Transverse colon (tissue), 4 donors: ENCODE data around the gene XRRA1. TPM values are rescaled to one million over a fixed set of nuclear protein-coding genes. Genes with fewer than 3 reads are reported as not detected.

Source experiments
- DNase-seq: peaks from one replicate; pipeline ENCODE4 v3.0.0-alpha.2; 2019
- H3K27ac ChIP-seq, 4 donors: fragments of 200-600 bp; sonication (generic); 2 replicates each; pipeline ENCODE4 v1.5.1; 2016 to 2018; ENCODE audit warnings: inconsistent platforms in 4 of 4
- H3K27me3 ChIP-seq: fragments of 200-600 bp; sonication (generic); 2 replicates; pipeline ENCODE4 v1.5.1; 2017; ENCODE audit warnings: inconsistent platforms
- H3K36me3 ChIP-seq, 4 donors: fragments of 200-600 bp; sonication (generic); 2 replicates each; pipeline ENCODE4 v1.5.1; 2017 to 2019; ENCODE audit warnings: inconsistent platforms in 4 of 4
- H3K4me1 ChIP-seq, 4 donors: fragments of 200-600 bp; sonication (generic); 2 replicates each; pipeline ENCODE4 v1.5.1; 2017 to 2020; ENCODE audit warnings: inconsistent platforms in 4 of 4
- H3K4me3 ChIP-seq, 4 donors: fragments of 200-600 bp; sonication (generic); 1 replicate in 1 of 4; 2 replicates in 3 of 4; pipeline versions ENCODE4 v1.5.1 to v1.6.1; 2017 to 2019; ENCODE audit warnings: inconsistent platforms in 4 of 4
- H3K9me3 ChIP-seq, 2 donors: fragments of 200-600 bp; sonication (generic); 2 replicates each; pipeline ENCODE4 v1.5.1; 2017 to 2019; ENCODE audit warnings: inconsistent platforms in 2 of 2
- EP300 ChIP-seq: sonication (generic); formaldehyde crosslinking; IDR thresholded peaks from one replicate; pipeline ENCODE4 v1.6.1; 2017; ENCODE audit warnings: antibody characterized with exemption, low read depth
- POLR2A ChIP-seq: fragments of 450-650 bp; IDR thresholded peaks from one replicate; pipeline ENCODE4 v1.6.1; 2016; ENCODE audit warnings: antibody characterized with exemption, mild to moderate bottlenecking, moderate library complexity
- POLR2AphosphoS5 ChIP-seq, 3 donors: sonication (generic); formaldehyde crosslinking; IDR thresholded peaks; one replicate each; pipeline ENCODE4 v1.6.1; 2016; ENCODE audit warnings: antibody characterized with exemption in 3 of 3
- WGBS, 2 donors: methylation state at CpG; one replicate each; pipeline ENCODE4 v1.1.5; 2018; ENCODE audit warnings: low coverage in 1 of 2; 5-methylcytosine and 5-hydroxymethylcytosine counted together
- in situ Hi-C, 4 donors: fragments of 200-750 bp; cut with MboI; loops; one replicate each; pipeline versions ENCODE4 v1.15.0 to v1.15.1; 2017; ENCODE audit warnings: low sequenced_read_pairs in 3 of 4, low pct_ligation_motif_present in 1 of 4, low pct_unique_long_range_greater_than_20kb in 1 of 4
- intact Hi-C: fragments of 100-400 bp; cut with DNase I; formaldehyde crosslinking; loops from one replicate; pipeline ENCODE4 v1.15.1; 2023; ENCODE audit warnings: low total_unique reads
- total RNA-seq, 4 donors: library from RNA; depleted of rRNA; stranded (reverse); fragments of >200 nt; gene quantifications; one replicate each; pipeline ENCODE4 v1.1.0, GENCODE V29; 2016
- TF ChIP-seq, protein P1 (sequence below), 5 experiments: fragments of 200-600 bp in 3 of 5; fragments of 450-650 bp in 2 of 5; sonication (generic) in 3 of 5; IDR thresholded peaks; 1 replicate in 2 of 5; 2 replicates in 3 of 5; pipeline ENCODE4 v1.5.1; 2016 to 2017; ENCODE audit warnings: antibody characterized with exemption in 5 of 5, inconsistent platforms in 3 of 5, mild to moderate bottlenecking in 2 of 5, moderate library complexity in 1 of 5

The XRRA1 gene
- total RNA-seq, 4 donors from 2014 or later: 5.7 to 61.0 (median 17.2) TPM

DNA sequence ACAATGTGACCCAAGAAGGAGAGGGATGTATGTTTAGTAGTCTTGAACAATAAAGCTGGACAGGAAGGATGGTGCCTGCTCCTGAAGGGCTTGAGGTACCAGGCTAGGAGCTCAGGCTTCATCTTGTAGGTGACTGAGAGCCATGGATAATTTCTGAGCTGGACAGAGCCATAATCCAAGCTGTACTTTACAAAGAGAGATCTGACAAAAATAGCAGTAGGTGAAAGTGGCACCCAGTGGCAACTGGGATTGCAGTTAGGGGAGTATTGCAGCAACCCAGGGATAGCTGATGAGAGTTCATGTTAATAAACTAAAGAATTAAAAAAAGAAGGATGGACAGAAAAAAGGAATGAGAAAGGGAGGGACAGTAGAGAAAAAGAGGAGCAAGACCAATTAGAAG lies 7.4 kb downstream of the XRRA1 start:
- intact Hi-C loops: no loop called here

DNA sequence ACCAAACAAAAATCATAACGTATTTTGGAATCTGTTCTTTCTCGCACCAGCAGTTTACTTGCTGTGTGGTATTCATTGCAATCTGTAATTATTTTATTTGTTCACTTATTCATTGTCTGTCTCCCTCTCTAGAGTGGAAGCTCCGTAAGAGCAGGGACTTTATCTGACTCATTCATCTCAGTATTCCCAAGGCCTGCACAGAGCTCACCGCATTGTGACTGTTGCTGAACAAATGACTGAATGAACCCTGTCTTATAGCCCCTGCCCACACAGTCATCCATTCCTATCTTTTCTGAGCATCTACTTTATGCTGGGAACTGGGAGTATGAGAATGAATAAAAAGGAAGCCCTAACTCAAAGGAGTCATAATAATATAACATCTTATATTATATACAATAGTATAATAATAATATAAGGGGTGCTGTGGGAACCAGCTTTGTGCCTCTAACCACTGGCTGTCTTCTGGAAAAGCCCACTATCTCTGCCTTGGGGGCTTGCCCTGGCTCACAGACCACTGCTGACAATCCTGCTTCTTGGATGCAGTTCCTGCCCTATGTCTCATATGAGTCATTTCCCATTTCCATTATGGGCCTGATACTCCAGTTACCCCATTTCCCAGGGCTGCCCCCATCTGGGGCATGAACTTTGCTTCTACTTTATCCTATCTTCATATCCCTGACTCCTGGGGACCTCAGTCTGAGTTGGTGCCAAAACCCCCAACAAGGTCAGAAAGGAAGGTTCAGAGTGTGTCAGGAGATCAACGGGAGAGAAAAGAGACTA lies 11.0 kb downstream of the XRRA1 start:
- in situ Hi-C loops: loop anchor here in 3 of 4 donors (10.0 to 25.0 kb wide), 2 partner anchors 87 to 299 kb away; partner anchors contain the start of gene TPBGL (in 3 of the 3)
- TF ChIP-seq EP300 (no peak), POLR2A (no peak), POLR2AphosphoS5 (IDR thresholded peaks at IDR 0.05) (no peak)
- TF ChIP-seq, protein P1, sequence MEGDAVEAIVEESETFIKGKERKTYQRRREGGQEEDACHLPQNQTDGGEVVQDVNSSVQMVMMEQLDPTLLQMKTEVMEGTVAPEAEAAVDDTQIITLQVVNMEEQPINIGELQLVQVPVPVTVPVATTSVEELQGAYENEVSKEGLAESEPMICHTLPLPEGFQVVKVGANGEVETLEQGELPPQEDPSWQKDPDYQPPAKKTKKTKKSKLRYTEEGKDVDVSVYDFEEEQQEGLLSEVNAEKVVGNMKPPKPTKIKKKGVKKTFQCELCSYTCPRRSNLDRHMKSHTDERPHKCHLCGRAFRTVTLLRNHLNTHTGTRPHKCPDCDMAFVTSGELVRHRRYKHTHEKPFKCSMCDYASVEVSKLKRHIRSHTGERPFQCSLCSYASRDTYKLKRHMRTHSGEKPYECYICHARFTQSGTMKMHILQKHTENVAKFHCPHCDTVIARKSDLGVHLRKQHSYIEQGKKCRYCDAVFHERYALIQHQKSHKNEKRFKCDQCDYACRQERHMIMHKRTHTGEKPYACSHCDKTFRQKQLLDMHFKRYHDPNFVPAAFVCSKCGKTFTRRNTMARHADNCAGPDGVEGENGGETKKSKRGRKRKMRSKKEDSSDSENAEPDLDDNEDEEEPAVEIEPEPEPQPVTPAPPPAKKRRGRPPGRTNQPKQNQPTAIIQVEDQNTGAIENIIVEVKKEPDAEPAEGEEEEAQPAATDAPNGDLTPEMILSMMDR (IDR thresholded peaks at IDR 0.05): no peak
- no peaks in the 10 kb centered on the region for H3K9me3 ChIP-seq
- intact Hi-C loops: loop anchor here (10.0 kb wide), 1 partner anchor 87 kb away; no protein-coding TSS in a partner anchor
- no peak for DNase-seq
- peaks cover 0 to 21% (median 0%) of the 10 kb centered on the region in 4 donors for H3K36me3 ChIP-seq
- no peaks in the 10 kb centered on the region for H3K27me3 ChIP-seq
- no peaks in the 10 kb centered on the region for H3K4me1 ChIP-seq
- 93 to 98% methylated on average over 5 of the region's 5 CpGs for WGBS, 2 donors
- H3K27ac ChIP-seq: no peak overlapping the region
- no peak overlapping the region for H3K4me3 ChIP-seq

More for the DNA sequence above, 7.4 kb downstream of the XRRA1 start:
- Histone ChIP-seq H3K4me1 (no peaks in the 10 kb centered on the region), H3K9me3 (no peaks in the 10 kb centered on the region), H3K36me3 (peaks cover 0 to 18% (median 0%) of the 10 kb centered on the region in 4 donors), H3K27ac (no peak overlapping the region), H3K4me3 (no peak overlapping the region), H3K27me3 (no peaks in the 10 kb centered on the region)
- no peak for DNase-seq
- in situ Hi-C loops: loop anchor here in 3 of 4 donors (25.0 kb wide), 1 partner anchor 296 kb away; the partner anchor contains the start of gene TPBGL (in 3 of the 3)
- TF ChIP-seq, protein P1 (IDR thresholded peaks at IDR 0.05): no peak
- no peak for TF ChIP-seq POLR2AphosphoS5 (IDR thresholded peaks at IDR 0.05)
- TF ChIP-seq EP300: no peak
- TF ChIP-seq POLR2A: no peak

DNA sequence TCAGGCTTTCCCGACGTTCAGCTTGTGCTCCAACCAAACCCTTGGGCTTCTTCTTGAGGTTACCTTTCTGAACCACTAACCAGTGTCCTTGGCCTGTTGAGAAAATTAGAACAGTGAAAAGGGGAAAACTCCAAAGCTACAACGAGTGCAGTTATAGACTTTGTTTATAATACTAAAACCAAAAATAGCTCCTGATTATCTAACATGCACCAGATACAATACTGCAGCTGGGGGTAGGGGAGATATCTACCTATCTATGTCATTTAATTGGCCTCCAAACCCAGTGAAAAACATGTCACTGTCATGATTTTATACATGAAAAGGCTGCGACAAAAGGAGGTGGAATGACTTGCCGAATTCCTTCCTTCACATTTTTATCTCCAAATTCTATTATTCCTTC lies 11.9 kb downstream of the XRRA1 start:
- peaks cover 0 to 21% (median 0%) of the 10 kb centered on the region in 4 donors for H3K36me3 ChIP-seq
- TF ChIP-seq EP300: no peak
- TF ChIP-seq POLR2AphosphoS5 (IDR thresholded peaks at IDR 0.05): no peak
- TF ChIP-seq POLR2A: no peak
- TF ChIP-seq, protein P1 (IDR thresholded peaks at IDR 0.05): no peak
- H3K9me3 ChIP-seq: no peaks in the 10 kb centered on the region
- no peaks in the 10 kb centered on the region for H3K27me3 ChIP-seq
- intact Hi-C loops: loop anchor here (10.0 kb wide), 1 partner anchor 88 kb away; no protein-coding TSS in a partner anchor
- H3K27ac ChIP-seq: no peak overlapping the region
- DNase-seq: no peak
- H3K4me3 ChIP-seq: no peak overlapping the region
- H3K4me1 ChIP-seq: no peaks in the 10 kb centered on the region
- in situ Hi-C loops: loop anchor here in 3 of 4 donors (10.0 to 25.0 kb wide), 2 partner anchors 88 to 300 kb away; partner anchors contain the start of gene TPBGL (in 3 of the 3)
- 88 to 92% methylated on average over 5 of the region's 5 CpGs for WGBS, 2 donors

GRCh38 chr11:74936087-74936486 lies 12.8 kb downstream of the XRRA1 start:
- no peak overlapping the region for H3K27ac ChIP-seq
- intact Hi-C loops: loop anchor here (10.0 kb wide), 1 partner anchor 89 kb away; no protein-coding TSS in a partner anchor
- H3K4me3 ChIP-seq: no peak overlapping the region
- H3K36me3 ChIP-seq: peaks cover 0 to 21% (median 0%) of the 10 kb centered on the region in 4 donors
- DNase-seq: no peak
- 79 to 83% methylated on average over 1 to 2 of the region's 2 CpGs for WGBS, 2 donors
- no peaks in the 10 kb centered on the region for H3K4me1 ChIP-seq
- no peaks in the 10 kb centered on the region for H3K9me3 ChIP-seq
- no peaks in the 10 kb centered on the region for H3K27me3 ChIP-seq
- in situ Hi-C loops: loop anchor here in 3 of 4 donors (10.0 to 25.0 kb wide), 2 partner anchors 89 to 301 kb away; partner anchors contain the start of gene TPBGL (in 3 of the 3)
- TF ChIP-seq, protein P1 (IDR thresholded peaks at IDR 0.05): no peak
- TF ChIP-seq POLR2A (no peak), EP300 (no peak), POLR2AphosphoS5 (IDR thresholded peaks at IDR 0.05) (no peak)
